Stimulated activated memory B cell treated with anti-CD40 and anti-IgM and Interleukin-4, amounts not matched to agents 10 μg/mL and 1 μg/mL and 100 μg/mL, for 72 hours (primary cell): ENCODE results near the gene RCAN2.
"Not testable (repeated sequence)": the region's sequence is repeated elsewhere in the genome, so short reads cannot be mapped to it uniquely, and the experiment has no call there.

ENCODE experiments used
- ATAC-seq: fragments of 150-1000 bp; cut with Tn5 transposase; 2 replicates; pipeline ENCODE4 v1.10.0; 2021
- H3K27ac Mint-ChIP-seq: one replicate; pipeline ENCODE4 v1.8.0; 2022; ENCODE audit warnings: mild to moderate bottlenecking, mixed read lengths
- H3K27me3 Mint-ChIP-seq: one replicate; pipeline ENCODE4 v1.8.0; 2022; ENCODE audit warnings: mixed read lengths
- H3K36me3 Mint-ChIP-seq: one replicate; pipeline ENCODE4 v1.8.0; 2022; ENCODE audit warnings: mixed read lengths
- H3K4me1 Mint-ChIP-seq: one replicate; pipeline ENCODE4 v1.8.0; 2022; ENCODE audit warnings: mixed read lengths
- H3K4me3 Mint-ChIP-seq: one replicate; pipeline ENCODE4 v1.8.0; 2022; ENCODE audit warnings: mild to moderate bottlenecking, moderate library complexity, mixed read lengths
- H3K9me3 Mint-ChIP-seq: one replicate; pipeline ENCODE4 v1.8.0; 2022; ENCODE audit warnings: mixed read lengths

The RCAN2 gene

GRCh38 chr6:46437671-46438221, 53.5 kb downstream of the RCAN2 start:
- ATAC-seq, result no peak
- Mint-ChIP-seq H3K27ac (no peak overlapping the region), H3K4me3 (no peak overlapping the region), H3K4me1 (no peaks in the 10 kb centered on the region), H3K9me3 (peaks cover 3% of the 10 kb centered on the region), H3K36me3 (no peaks in the 10 kb centered on the region), H3K27me3 (peaks cover 9% of the 10 kb centered on the region)

- no peak overlapping the region for H3K4me3 Mint-ChIP-seq
- H3K27ac Mint-ChIP-seq, result no peak overlapping the region
- H3K36me3 Mint-ChIP-seq, result no peaks in the 10 kb centered on the region
- no peak for ATAC-seq
- H3K9me3 Mint-ChIP-seq, result no peaks in the 10 kb centered on the region
- peaks cover 15% of the 10 kb centered on the region for H3K27me3 Mint-ChIP-seq
- H3K4me1 Mint-ChIP-seq, result no peaks in the 10 kb centered on the region
Measured at GRCh38 chr6:46422619-46423018, 68.6 kb downstream of the RCAN2 start.

GRCh38 chr6:46421939-46422338, 69.3 kb downstream of the RCAN2 start:
- H3K27ac Mint-ChIP-seq, result no peak overlapping the region
- H3K4me1 Mint-ChIP-seq, result no peaks in the 10 kb centered on the region
- ATAC-seq, result no peak
- no peaks in the 10 kb centered on the region for H3K36me3 Mint-ChIP-seq
- no peak overlapping the region for H3K4me3 Mint-ChIP-seq
- H3K9me3 Mint-ChIP-seq, result no peaks in the 10 kb centered on the region
- peaks cover 15% of the 10 kb centered on the region for H3K27me3 Mint-ChIP-seq

GRCh38 chr6:46420921-46421638, 70.2 kb downstream of the RCAN2 start:
- Mint-ChIP-seq H3K9me3 (no peaks in the 10 kb centered on the region), H3K4me1 (no peaks in the 10 kb centered on the region), H3K27ac (no peak overlapping the region), H3K27me3 (peaks cover 9% of the 10 kb centered on the region), H3K36me3 (no peaks in the 10 kb centered on the region), H3K4me3 (no peak overlapping the region)
- no peak for ATAC-seq

- no peak for ATAC-seq
- no peaks in the 10 kb centered on the region for H3K9me3 Mint-ChIP-seq
Measured at GRCh38 chr6:46419576-46420002, 71.7 kb downstream of the RCAN2 start.

GRCh38 chr6:46414398-46414797, 76.9 kb downstream of the RCAN2 start:
- Mint-ChIP-seq H3K4me3 (no peak overlapping the region), H3K9me3 (no peaks in the 10 kb centered on the region), H3K36me3 (no peaks in the 10 kb centered on the region), H3K27ac (no peak overlapping the region), H3K27me3 (no peaks in the 10 kb centered on the region), H3K4me1 (no peaks in the 10 kb centered on the region)
- no peak for ATAC-seq

More at GRCh38 chr6:46419576-46420002, 71.7 kb downstream of the RCAN2 start:
- H3K4me3 Mint-ChIP-seq, result no peak overlapping the region
- no peaks in the 10 kb centered on the region for H3K36me3 Mint-ChIP-seq
- H3K27ac Mint-ChIP-seq, result no peak overlapping the region
- peaks cover 9% of the 10 kb centered on the region for H3K27me3 Mint-ChIP-seq
- no peaks in the 10 kb centered on the region for H3K4me1 Mint-ChIP-seq

- Mint-ChIP-seq H3K27me3 (no peaks in the 10 kb centered on the region), H3K9me3 (no peaks in the 10 kb centered on the region), H3K27ac (no peak overlapping the region), H3K4me1 (no peaks in the 10 kb centered on the region), H3K4me3 (no peak overlapping the region), H3K36me3 (no peaks in the 10 kb centered on the region)
- no peak for ATAC-seq
Measured at GRCh38 chr6:46412662-46413061, 78.6 kb downstream of the RCAN2 start.

GRCh38 chr6:46411456-46412197, 79.6 kb downstream of the RCAN2 start:
- no peak overlapping the region for H3K27ac Mint-ChIP-seq
- H3K36me3 Mint-ChIP-seq, result no peaks in the 10 kb centered on the region
- no peak overlapping the region for H3K4me3 Mint-ChIP-seq
- ATAC-seq, result no peak
- no peaks in the 10 kb centered on the region for H3K27me3 Mint-ChIP-seq
- no peaks in the 10 kb centered on the region for H3K4me1 Mint-ChIP-seq
- no peaks in the 10 kb centered on the region for H3K9me3 Mint-ChIP-seq

- Mint-ChIP-seq H3K36me3 (no peaks in the 10 kb centered on the region), H3K4me1 (no peaks in the 10 kb centered on the region), H3K27ac (no peak overlapping the region), H3K9me3 (no peaks in the 10 kb centered on the region), H3K4me3 (no peak overlapping the region), H3K27me3 (no peaks in the 10 kb centered on the region)
- no peak for ATAC-seq
Measured at GRCh38 chr6:46410334-46410953, 80.8 kb downstream of the RCAN2 start.

- Mint-ChIP-seq H3K9me3 (no peaks in the 10 kb centered on the region), H3K27ac (no peak overlapping the region), H3K36me3 (no peaks in the 10 kb centered on the region), H3K4me1 (no peaks in the 10 kb centered on the region), H3K4me3 (no peak overlapping the region), H3K27me3 (no peaks in the 10 kb centered on the region)
- no peak for ATAC-seq
Measured at GRCh38 chr6:46407776-46408530, 83.3 kb downstream of the RCAN2 start.

GRCh38 chr6:46407246-46407645, 84.0 kb downstream of the RCAN2 start:
- H3K9me3 Mint-ChIP-seq, result no peaks in the 10 kb centered on the region
- H3K4me3 Mint-ChIP-seq, result no peak overlapping the region
- no peaks in the 10 kb centered on the region for H3K27me3 Mint-ChIP-seq
- H3K36me3 Mint-ChIP-seq, result no peaks in the 10 kb centered on the region
- ATAC-seq, result no peak
- no peaks in the 10 kb centered on the region for H3K4me1 Mint-ChIP-seq
- no peak overlapping the region for H3K27ac Mint-ChIP-seq

- H3K4me3 Mint-ChIP-seq, H3K36me3 Mint-ChIP-seq, H3K27me3 Mint-ChIP-seq, ATAC-seq, H3K9me3 Mint-ChIP-seq, H3K4me1 Mint-ChIP-seq, H3K27ac Mint-ChIP-seq: not testable (repeated sequence)
Measured at GRCh38 chr6:46405620-46406180, 85.5 kb downstream of the RCAN2 start.

GRCh38 chr6:46400898-46401297, 90.4 kb downstream of the RCAN2 start:
- H3K27ac Mint-ChIP-seq, result no peak overlapping the region
- no peaks in the 10 kb centered on the region for H3K27me3 Mint-ChIP-seq
- H3K36me3 Mint-ChIP-seq, result no peaks in the 10 kb centered on the region
- H3K9me3 Mint-ChIP-seq, result no peaks in the 10 kb centered on the region
- no peak for ATAC-seq
- H3K4me1 Mint-ChIP-seq, result no peaks in the 10 kb centered on the region
- no peak overlapping the region for H3K4me3 Mint-ChIP-seq

GRCh38 chr6:46395530-46395929, 95.7 kb downstream of the RCAN2 start:
- Mint-ChIP-seq H3K9me3 (peaks cover 2% of the 10 kb centered on the region), H3K4me1 (no peaks in the 10 kb centered on the region), H3K27ac (no peak overlapping the region), H3K27me3 (no peaks in the 10 kb centered on the region), H3K4me3 (no peak overlapping the region), H3K36me3 (no peaks in the 10 kb centered on the region)
- no peak for ATAC-seq

GRCh38 chr6:46393940-46394337, 97.3 kb downstream of the RCAN2 start:
- Mint-ChIP-seq H3K4me3 (no peak overlapping the region), H3K9me3 (peaks cover 2% of the 10 kb centered on the region), H3K27ac (no peak overlapping the region), H3K36me3 (no peaks in the 10 kb centered on the region), H3K27me3 (no peaks in the 10 kb centered on the region), H3K4me1 (no peaks in the 10 kb centered on the region)
- no peak for ATAC-seq
